ENCODE measurements around the gene SYNE2. TPM values are rescaled to one million over a fixed set of nuclear protein-coding genes. Genes with fewer than 3 reads are reported as not detected.

SYNE2 gene
- total and polyA plus RNA-seq, 2 of the 8 experiments (the other 6 are each of a cell fraction or from before 2014, with no cell fraction given): 32.6 to 46.1 TPM

DNA sequence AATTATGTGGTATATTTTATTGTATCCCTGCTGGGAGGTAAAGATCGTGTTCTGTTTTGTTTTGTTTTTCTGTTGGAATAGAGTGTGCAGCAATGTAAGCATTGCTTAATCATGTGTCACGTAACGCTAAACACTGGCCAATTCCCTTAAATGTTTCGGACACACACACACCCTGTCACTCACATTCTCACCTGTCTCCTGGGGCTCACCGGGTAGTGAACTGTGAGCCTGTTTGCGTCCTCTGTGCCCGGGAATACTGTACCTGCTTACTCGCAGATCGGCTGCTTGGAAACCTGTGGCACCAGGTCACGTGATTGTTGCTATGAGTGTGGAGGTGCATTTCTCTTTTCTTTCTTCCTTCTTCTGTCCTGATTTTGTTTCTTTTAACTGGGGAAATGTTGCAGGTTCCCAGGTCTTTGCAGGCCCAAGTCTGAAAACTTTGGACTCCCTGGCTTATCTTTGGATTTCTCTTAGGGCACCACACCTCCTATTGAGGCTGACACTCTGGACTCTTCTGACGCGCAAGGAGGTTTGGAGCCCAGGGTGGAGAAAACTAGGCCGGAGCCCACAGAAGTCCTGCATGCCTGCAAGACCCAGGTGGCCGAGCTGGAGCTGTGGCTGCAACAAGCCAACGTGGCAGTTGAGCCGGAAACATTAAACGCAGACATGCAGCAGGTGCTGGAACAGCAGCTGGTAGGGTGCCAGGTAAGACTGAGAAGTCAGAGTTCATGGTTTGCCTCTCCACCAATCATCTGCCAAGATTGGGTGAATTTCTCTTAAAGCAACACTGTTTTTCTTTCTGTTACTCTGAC is 260.3 kb downstream of the SYNE2 start:
- Histone ChIP-seq H3K4me1 (replicated peaks in 1 of 4; ENCODE audit: control insufficient read depth in 3 of 4, insufficient read depth in 4 of 4, low read length in 3 of 4) (peaks cover 0 to 8% (median 2%) of the 10 kb centered on the region in 4 experiments; a peak in 3 of 7 replicates), H4K8ac (ENCODE audit: extremely low read depth, insufficient read depth, low read length) (no peak overlapping the region), H2BK15ac (ENCODE audit: low read length) (no peak overlapping the region), H3K4ac (replicated peaks; ENCODE audit: insufficient read length, low read depth, low read length) (no peak overlapping the region), H2BK120ac (replicated peaks; ENCODE audit: low read depth, low read length) (no peak overlapping the region), H3K4me2 (ENCODE audit: insufficient read depth in 1 of 2, low read depth in 2 of 2, low read length in 2 of 2) (no peak overlapping the region), H2AK5ac (ENCODE audit: low read depth, low read length) (no peak overlapping the region), H2BK5ac (ENCODE audit: low read depth, low read length) (no peak overlapping the region), H3K79me2 (ENCODE audit: control insufficient read depth in 1 of 2, insufficient read depth in 2 of 2, low read length in 2 of 2) (no peaks in the 10 kb centered on the region), H3K56ac (replicated peaks; ENCODE audit: insufficient read length, low read depth, low read length) (no peak overlapping the region), H3K9me3 (ENCODE audit: insufficient read depth in 2 of 2, low read depth in 1 of 2, low read length in 1 of 2) (no peaks in the 10 kb centered on the region), H4K5ac (ENCODE audit: insufficient read length, low read depth, low read length) (no peak overlapping the region), H3K23me2 (ENCODE audit: low read depth, low read length) (no peaks in the 10 kb centered on the region), H3K23ac (ENCODE audit: insufficient read length) (no peak overlapping the region), H3K4me3 (ENCODE audit: extremely low read depth in 1 of 4, insufficient read depth in 2 of 4, low read depth in 3 of 4, low read length in 4 of 4) (no peak overlapping the region), H2BK20ac (ENCODE audit: low read length) (no peak overlapping the region), H3K18ac (ENCODE audit: extremely low read depth, low read length) (no peak overlapping the region), H3K79me1 (ENCODE audit: low read depth, low read length) (no peaks in the 10 kb centered on the region), H3K36me3 (ENCODE audit: control insufficient read depth in 2 of 4, insufficient read depth in 4 of 4, low read length in 3 of 4) (peaks cover 0 to 3% (median 0%) of the 10 kb centered on the region in 4 experiments; a peak in 1 of 8 replicates), H4K20me1 (replicated peaks in 1 of 2; ENCODE audit: control insufficient read depth in 1 of 2, insufficient read depth in 2 of 2, low read length in 2 of 2) (no peaks in the 10 kb centered on the region), H2AFZ (ENCODE audit: low read length) (no peak overlapping the region), H3K14ac (ENCODE audit: insufficient read length) (no peak overlapping the region), H3K27me3 (replicated peaks in 1 of 4; ENCODE audit: control insufficient read depth in 3 of 4, extremely low read depth in 1 of 4, insufficient read depth in 3 of 4, low read length in 3 of 4) (no peaks in the 10 kb centered on the region), H3K27ac (ENCODE audit: low read depth, low read length) (no peak overlapping the region), H4K91ac (replicated peaks; ENCODE audit: insufficient read length, low read length) (no peak overlapping the region), H2BK12ac (ENCODE audit: low read depth, low read length) (no peak overlapping the region), H3K9ac (replicated peaks in 1 of 4; ENCODE audit: extremely low read depth in 1 of 4, low read depth in 3 of 4, low read length in 3 of 4) (no peak overlapping the region)
- WGBS, 2 experiments (ENCODE audit: extremely low coverage in 1 of 2, insufficient coverage in 1 of 2, insufficient read length in 1 of 2, insufficient replicate concordance in 2 of 2, low coverage in 1 of 2, low lambda C conversion rate in 2 of 2, missing lambda C conversion rate in 1 of 2): 94% methylated on average over 15 of the region's 17 CpGs; no CpG with 5 or more reads in 1 of the 2 experiments
- FAIRE-seq: no peak
- no peak for DNase-seq (ENCODE audit: low read depth in 1 of 2, low spot score in 2 of 2)
- CTCF ChIA-PET (ENCODE audit: partially characterized antibody): no interaction called here
- POLR2A ChIA-PET (ENCODE audit: partially characterized antibody): no interaction called here
- TF ChIP-seq SRF (IDR thresholded peaks at IDR 0.05; ENCODE audit: low read depth, low read length) (no peak), HDAC2 (IDR thresholded peaks at IDR 0.05; ENCODE audit: borderline replicate concordance in 1 of 2, low read depth in 2 of 2, low read length in 2 of 2) (no peak), KDM4A (IDR thresholded peaks at IDR 0.05; ENCODE audit: low read depth, low read length, severe bottlenecking) (no peak), TCF12 (IDR thresholded peaks at IDR 0.05; ENCODE audit: low read depth, low read length) (no peak), TEAD4 (IDR thresholded peaks at IDR 0.05; ENCODE audit: low read depth, low read length) (no peak), PHF8 (conservative IDR thresholded peaks at IDR 0.05; ENCODE audit: low read depth, low read length) (no peak), SP1 (IDR thresholded peaks at IDR 0.05; ENCODE audit: low read depth, low read length) (no peak), TAF1 (IDR thresholded peaks at IDR 0.05; ENCODE audit: low read depth, low read length) (no peak), CTBP2 (IDR thresholded peaks at IDR 0.05; ENCODE audit: borderline replicate concordance, insufficient read depth, insufficient read length, low read length) (no peak)
- TF ChIP-seq, protein P1, sequence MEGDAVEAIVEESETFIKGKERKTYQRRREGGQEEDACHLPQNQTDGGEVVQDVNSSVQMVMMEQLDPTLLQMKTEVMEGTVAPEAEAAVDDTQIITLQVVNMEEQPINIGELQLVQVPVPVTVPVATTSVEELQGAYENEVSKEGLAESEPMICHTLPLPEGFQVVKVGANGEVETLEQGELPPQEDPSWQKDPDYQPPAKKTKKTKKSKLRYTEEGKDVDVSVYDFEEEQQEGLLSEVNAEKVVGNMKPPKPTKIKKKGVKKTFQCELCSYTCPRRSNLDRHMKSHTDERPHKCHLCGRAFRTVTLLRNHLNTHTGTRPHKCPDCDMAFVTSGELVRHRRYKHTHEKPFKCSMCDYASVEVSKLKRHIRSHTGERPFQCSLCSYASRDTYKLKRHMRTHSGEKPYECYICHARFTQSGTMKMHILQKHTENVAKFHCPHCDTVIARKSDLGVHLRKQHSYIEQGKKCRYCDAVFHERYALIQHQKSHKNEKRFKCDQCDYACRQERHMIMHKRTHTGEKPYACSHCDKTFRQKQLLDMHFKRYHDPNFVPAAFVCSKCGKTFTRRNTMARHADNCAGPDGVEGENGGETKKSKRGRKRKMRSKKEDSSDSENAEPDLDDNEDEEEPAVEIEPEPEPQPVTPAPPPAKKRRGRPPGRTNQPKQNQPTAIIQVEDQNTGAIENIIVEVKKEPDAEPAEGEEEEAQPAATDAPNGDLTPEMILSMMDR (IDR thresholded peaks at IDR 0.05; ENCODE audit: control extremely low read depth in 1 of 3, insufficient read depth in 1 of 3, low read depth in 1 of 3, low read length in 3 of 3): no peak

All from H1 (cell line).